ENCODE results near the gene MRPL55. TPM values are rescaled to one million over a fixed set of nuclear protein-coding genes. Genes with fewer than 3 reads are reported as not detected.

MRPL55 gene
- total RNA-seq, 2 donors from 2014 or later = 120 to 136 TPM

DNA sequence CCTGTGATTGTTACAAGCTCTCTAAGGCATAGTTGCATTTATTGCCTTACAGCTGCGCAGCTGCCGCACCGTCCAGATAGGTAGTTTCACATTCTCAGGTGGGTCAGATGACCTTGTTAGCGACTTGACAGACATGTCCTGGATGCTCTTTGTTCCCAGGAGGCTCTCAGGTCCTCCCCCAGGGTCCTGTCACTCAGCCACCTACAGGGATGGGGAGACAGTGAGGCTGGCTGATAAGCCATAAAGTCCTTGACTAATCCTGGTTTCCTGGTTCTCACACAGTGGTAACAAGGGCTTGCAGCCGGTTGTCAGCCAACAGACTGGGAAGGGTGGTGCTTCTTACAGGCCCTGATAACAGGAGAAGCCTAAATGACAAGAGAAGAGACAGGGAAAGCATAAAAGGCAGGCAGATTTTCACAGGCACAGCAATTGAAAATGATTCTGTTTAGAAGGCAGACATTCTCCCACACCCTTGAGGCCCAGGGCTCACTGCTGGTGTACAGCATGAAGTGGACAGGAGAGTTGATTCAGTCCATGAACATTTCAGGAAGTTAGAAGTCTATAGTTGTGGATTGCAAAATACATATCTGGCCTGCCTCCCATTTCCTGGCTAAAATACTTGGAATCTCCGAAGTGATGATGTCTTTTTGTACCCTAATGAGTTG, 23.7 kb downstream of the MRPL55 start:
- intact Hi-C loops (cut with DNase I) = loop anchor here (10.0 kb wide), 1 partner anchor 321 kb away; no protein-coding TSS in a partner anchor
- 39% methylated on average over 6 of the region's 6 CpGs for WGBS
- no peak for TF ChIP-seq POLR2AphosphoS5 (IDR thresholded peaks at IDR 0.05)
- no peak for TF ChIP-seq POLR2A (IDR thresholded peaks at IDR 0.05)
- TF ChIP-seq, protein P1, sequence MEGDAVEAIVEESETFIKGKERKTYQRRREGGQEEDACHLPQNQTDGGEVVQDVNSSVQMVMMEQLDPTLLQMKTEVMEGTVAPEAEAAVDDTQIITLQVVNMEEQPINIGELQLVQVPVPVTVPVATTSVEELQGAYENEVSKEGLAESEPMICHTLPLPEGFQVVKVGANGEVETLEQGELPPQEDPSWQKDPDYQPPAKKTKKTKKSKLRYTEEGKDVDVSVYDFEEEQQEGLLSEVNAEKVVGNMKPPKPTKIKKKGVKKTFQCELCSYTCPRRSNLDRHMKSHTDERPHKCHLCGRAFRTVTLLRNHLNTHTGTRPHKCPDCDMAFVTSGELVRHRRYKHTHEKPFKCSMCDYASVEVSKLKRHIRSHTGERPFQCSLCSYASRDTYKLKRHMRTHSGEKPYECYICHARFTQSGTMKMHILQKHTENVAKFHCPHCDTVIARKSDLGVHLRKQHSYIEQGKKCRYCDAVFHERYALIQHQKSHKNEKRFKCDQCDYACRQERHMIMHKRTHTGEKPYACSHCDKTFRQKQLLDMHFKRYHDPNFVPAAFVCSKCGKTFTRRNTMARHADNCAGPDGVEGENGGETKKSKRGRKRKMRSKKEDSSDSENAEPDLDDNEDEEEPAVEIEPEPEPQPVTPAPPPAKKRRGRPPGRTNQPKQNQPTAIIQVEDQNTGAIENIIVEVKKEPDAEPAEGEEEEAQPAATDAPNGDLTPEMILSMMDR (IDR thresholded peaks at IDR 0.05) = no peak
- no peaks in the 10 kb centered on the region for H3K36me3 ChIP-seq
- H3K9me3 ChIP-seq = no peaks in the 10 kb centered on the region
- H3K27ac ChIP-seq = no peak overlapping the region
- DNase-seq (ENCODE audit: low spot score) = no peak
- no peaks in the 10 kb centered on the region for H3K27me3 ChIP-seq (replicated peaks; ENCODE audit: insufficient read depth)
- peak overlapping the region in 1 of 2 donors; percentile 100 for H3K4me3 ChIP-seq
- H3K4me1 ChIP-seq (replicated peaks) = peaks cover 62% of the 10 kb centered on the region

DNA sequence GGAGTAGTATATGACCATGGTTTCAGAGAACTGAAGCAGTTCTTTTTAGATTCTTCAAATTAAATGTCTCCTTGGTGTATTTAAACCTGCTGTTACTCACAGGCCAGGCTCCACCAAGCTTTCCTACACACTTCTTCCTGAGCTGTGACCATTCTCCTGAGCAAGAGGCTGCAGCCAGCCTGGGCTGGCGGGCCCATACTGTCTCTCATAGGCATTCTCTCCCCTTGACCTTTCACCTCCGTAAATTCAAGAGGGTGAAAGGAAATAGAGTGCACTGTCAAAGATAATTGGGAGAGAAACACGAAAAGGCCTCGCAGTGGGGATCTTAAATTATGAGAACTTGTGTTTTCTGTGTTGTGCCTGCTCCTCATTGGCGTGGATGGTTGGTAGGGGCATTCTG, 24.3 kb downstream of the MRPL55 start:
- no peaks in the 10 kb centered on the region for H3K27me3 ChIP-seq (replicated peaks; ENCODE audit: insufficient read depth)
- 51% methylated on average over 5 of the region's 5 CpGs for WGBS
- peak overlapping the region in 1 of 2 donors; percentile 100 for H3K4me3 ChIP-seq
- no peak overlapping the region for H3K27ac ChIP-seq
- H3K36me3 ChIP-seq = no peaks in the 10 kb centered on the region
- H3K4me1 ChIP-seq (replicated peaks) = peaks cover 56% of the 10 kb centered on the region
- no peak for DNase-seq (ENCODE audit: low spot score)
- intact Hi-C loops (cut with DNase I) = loop anchor here (5.0 to 10.0 kb wide), 2 partner anchors 137 to 320 kb away; partner anchors contain the start of gene WNT9A
- H3K9me3 ChIP-seq = no peaks in the 10 kb centered on the region
- TF ChIP-seq, protein P1 (IDR thresholded peaks at IDR 0.05) = no peak
- TF ChIP-seq POLR2AphosphoS5 (IDR thresholded peaks at IDR 0.05) (no peak), POLR2A (IDR thresholded peaks at IDR 0.05) (no peak)

DNA sequence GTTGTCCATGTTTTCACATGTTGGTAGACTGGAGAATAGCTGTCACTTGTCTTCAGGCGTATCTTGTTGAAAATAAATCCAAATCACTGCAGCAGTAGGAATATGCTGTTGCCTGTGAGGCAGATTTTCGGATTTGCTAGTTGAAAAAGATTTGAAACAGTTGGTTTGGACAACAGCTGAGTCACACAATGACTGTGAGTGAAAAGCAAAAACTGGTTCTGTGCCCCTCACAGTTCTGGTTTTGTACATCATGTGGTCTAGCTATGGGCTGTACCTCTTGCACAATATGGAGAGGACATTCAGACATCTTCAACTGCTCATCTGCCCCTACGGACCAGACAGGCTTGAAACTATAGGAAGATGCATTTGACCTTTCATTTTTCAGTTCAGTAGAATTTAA, 24.8 kb downstream of the MRPL55 start:
- Histone ChIP-seq H3K4me1 (replicated peaks) (peaks cover 51% of the 10 kb centered on the region), H3K27me3 (replicated peaks; ENCODE audit: insufficient read depth) (no peaks in the 10 kb centered on the region), H3K4me3 (peak overlapping the region; percentile 95 to 100), H3K27ac (peak overlapping the region; percentile 98 to 100), H3K36me3 (no peaks in the 10 kb centered on the region), H3K9me3 (no peaks in the 10 kb centered on the region)
- WGBS = 18% methylated on average over 3 of the region's 3 CpGs
- intact Hi-C loops (cut with DNase I) = loop anchor here (5.0 to 10.0 kb wide), 2 partner anchors 137 to 320 kb away; partner anchors contain the start of gene WNT9A
- DNase-seq (ENCODE audit: low spot score) = no peak
- TF ChIP-seq, protein P1 (IDR thresholded peaks at IDR 0.05) = no peak
- peak; percentile 14 for TF ChIP-seq POLR2AphosphoS5 (IDR thresholded peaks at IDR 0.05)
- peak; percentile 20 for TF ChIP-seq POLR2A (IDR thresholded peaks at IDR 0.05)

DNA sequence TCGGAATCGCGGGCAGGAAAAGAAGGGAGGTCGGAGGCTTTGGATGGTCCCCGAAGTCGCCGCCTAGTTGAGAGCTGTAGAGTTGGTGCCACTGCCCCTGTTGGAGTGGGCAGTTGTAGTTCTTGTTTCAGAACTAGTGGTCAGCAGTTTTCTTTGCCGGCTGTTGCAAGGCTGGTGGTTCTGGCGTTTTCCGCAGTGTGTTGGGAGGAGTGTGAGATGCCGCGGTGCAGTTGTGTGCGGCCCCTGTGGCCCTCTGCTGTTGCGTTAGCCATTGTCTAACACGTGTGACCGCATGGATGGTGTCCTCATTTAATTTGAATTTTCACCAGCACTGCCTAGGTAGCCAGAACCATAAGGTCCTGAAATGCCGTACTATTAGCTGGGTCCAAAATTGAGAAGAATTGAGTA, 25.2 kb downstream of the MRPL55 start:
- 3% methylated on average over 17 of the region's 17 CpGs for WGBS
- intact Hi-C loops (cut with DNase I) = loop anchor here (2.0 to 10.0 kb wide), 3 partner anchors 25 to 319 kb away; partner anchors contain the start of genes MRPL55 and WNT9A
- no peaks in the 10 kb centered on the region for H3K36me3 ChIP-seq
- no peak for TF ChIP-seq POLR2A (IDR thresholded peaks at IDR 0.05)
- TF ChIP-seq, protein P1 (IDR thresholded peaks at IDR 0.05) = no peak
- TF ChIP-seq POLR2AphosphoS5 (IDR thresholded peaks at IDR 0.05) = no peak
- H3K9me3 ChIP-seq = no peaks in the 10 kb centered on the region
- peaks cover 47% of the 10 kb centered on the region for H3K4me1 ChIP-seq (replicated peaks)
- H3K4me3 ChIP-seq = peak overlapping the region; percentile 95 to 100
- DNase-seq (ENCODE audit: low spot score) = no peak
- H3K27me3 ChIP-seq (replicated peaks; ENCODE audit: insufficient read depth) = no peaks in the 10 kb centered on the region
- peak overlapping the region; percentile 98 to 100 for H3K27ac ChIP-seq

All from prostate gland (tissue), 2 donors.